Adrenal gland (tissue), 5 donors: ENCODE data around the gene IL33.

Experiments
- POLR2A ChIP-seq, 2 donors: fragments of 450-650 bp; IDR thresholded peaks; one replicate each; pipeline ENCODE4 v1.6.1; 2017; ENCODE audit warnings: antibody characterized with exemption in 2 of 2, mild to moderate bottlenecking in 2 of 2, moderate library complexity in 1 of 2
- TF ChIP-seq, protein P1 (sequence below), 6 experiments: fragments of 450-650 bp in 4 of 6; fragments of 200-600 bp in 2 of 6; sonication (generic) in 1 of 6; IDR thresholded peaks; 1 replicate in 5 of 6; 2 replicates in 1 of 6; pipeline versions ENCODE4 v1.5.1 to v1.8.0; 2016 to 2021; ENCODE audit warnings: antibody characterized with exemption in 6 of 6, mild to moderate bottlenecking in 2 of 6, moderate library complexity in 1 of 6
- donor health status: DM: no; HTN: no; CAD: no.

DNA sequence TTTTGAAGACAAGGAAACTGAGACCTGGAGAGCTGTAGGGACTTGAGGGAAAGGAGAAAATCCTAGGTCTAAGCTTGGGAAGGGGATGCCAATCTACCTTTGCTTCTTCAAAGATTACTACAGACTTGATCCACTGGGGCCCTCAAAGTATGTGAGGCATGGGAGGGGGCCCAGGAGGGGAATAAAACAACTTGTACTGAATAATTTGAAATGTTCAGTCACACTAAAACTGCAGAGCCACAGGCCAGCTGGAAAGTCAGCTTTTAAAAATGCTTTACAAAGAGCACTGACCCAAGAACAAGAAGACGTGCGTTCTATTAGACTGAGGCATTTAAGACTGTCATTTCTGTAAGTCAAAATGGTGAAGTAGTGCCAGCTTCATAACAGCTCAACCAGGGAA is 13.6 kb downstream of the IL33 start:
- TF ChIP-seq, protein P1, sequence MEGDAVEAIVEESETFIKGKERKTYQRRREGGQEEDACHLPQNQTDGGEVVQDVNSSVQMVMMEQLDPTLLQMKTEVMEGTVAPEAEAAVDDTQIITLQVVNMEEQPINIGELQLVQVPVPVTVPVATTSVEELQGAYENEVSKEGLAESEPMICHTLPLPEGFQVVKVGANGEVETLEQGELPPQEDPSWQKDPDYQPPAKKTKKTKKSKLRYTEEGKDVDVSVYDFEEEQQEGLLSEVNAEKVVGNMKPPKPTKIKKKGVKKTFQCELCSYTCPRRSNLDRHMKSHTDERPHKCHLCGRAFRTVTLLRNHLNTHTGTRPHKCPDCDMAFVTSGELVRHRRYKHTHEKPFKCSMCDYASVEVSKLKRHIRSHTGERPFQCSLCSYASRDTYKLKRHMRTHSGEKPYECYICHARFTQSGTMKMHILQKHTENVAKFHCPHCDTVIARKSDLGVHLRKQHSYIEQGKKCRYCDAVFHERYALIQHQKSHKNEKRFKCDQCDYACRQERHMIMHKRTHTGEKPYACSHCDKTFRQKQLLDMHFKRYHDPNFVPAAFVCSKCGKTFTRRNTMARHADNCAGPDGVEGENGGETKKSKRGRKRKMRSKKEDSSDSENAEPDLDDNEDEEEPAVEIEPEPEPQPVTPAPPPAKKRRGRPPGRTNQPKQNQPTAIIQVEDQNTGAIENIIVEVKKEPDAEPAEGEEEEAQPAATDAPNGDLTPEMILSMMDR (IDR thresholded peaks at IDR 0.05), result no peak
- TF ChIP-seq POLR2A (IDR thresholded peaks at IDR 0.05), result no peak
